HTR-8/SVneo (cell line): ENCODE data around the gene DCC.

Experiments used
- DNase-seq: peaks from one replicate; pipeline ENCODE4 v3.0.0; 2011; ENCODE audit warnings: low spot score, mixed read lengths; ENCODE audit not compliant: insufficient read length
- FAIRE-seq: peaks from 2 replicates; lab custom pipeline; 2011; peaks lifted over from hg19 to GRCh38; lab: Jason Lieb, UNC

The DCC gene

GRCh38 chr18:52657043-52657805 is 317.2 kb downstream of the DCC start:
- DNase-seq: no peak
- FAIRE-seq: no peak

- DNase-seq: no peak
- FAIRE-seq: no peak
These were observed 327.6 kb downstream of the DCC start for GRCh38 chr18:52667463-52668065.

- no peak for DNase-seq
- no peak for FAIRE-seq
These were observed 330.9 kb downstream of the DCC start for GRCh38 chr18:52670896-52671295.

- no peak for FAIRE-seq
- no peak for DNase-seq
These were observed 338.0 kb downstream of the DCC start for GRCh38 chr18:52678034-52678433.

GRCh38 chr18:52678551-52678950 is 338.6 kb downstream of the DCC start:
- DNase-seq (no peak), FAIRE-seq (no peak)

GRCh38 chr18:52679354-52679753 is 339.4 kb downstream of the DCC start:
- FAIRE-seq (no peak), DNase-seq (no peak)

GRCh38 chr18:52682260-52682659 is 342.3 kb downstream of the DCC start:
- DNase-seq (no peak), FAIRE-seq (no peak)

GRCh38 chr18:52685316-52685715 is 345.3 kb downstream of the DCC start:
- no peak for FAIRE-seq
- DNase-seq: no peak

- DNase-seq: no peak
- no peak for FAIRE-seq
These were observed 351.8 kb downstream of the DCC start for GRCh38 chr18:52691841-52692240.

- DNase-seq: no peak
- no peak for FAIRE-seq
These were observed 354.8 kb downstream of the DCC start for GRCh38 chr18:52694804-52695203.

- no peak for DNase-seq
- peak; percentile 36 for FAIRE-seq
These were observed 360.1 kb downstream of the DCC start for GRCh38 chr18:52700116-52700515.

- DNase-seq: no peak
- FAIRE-seq: no peak
These were observed 360.8 kb downstream of the DCC start for GRCh38 chr18:52700816-52701215.

- DNase-seq (no peak), FAIRE-seq (no peak)
These were observed 361.4 kb downstream of the DCC start for GRCh38 chr18:52701219-52701935.

- DNase-seq (no peak), FAIRE-seq (no peak)
These were observed 375.4 kb downstream of the DCC start for GRCh38 chr18:52715421-52715820.

- FAIRE-seq (no peak), DNase-seq (no peak)
These were observed 376.0 kb downstream of the DCC start for GRCh38 chr18:52715991-52716390.

- DNase-seq: no peak
- no peak for FAIRE-seq
These were observed 377.0 kb downstream of the DCC start for GRCh38 chr18:52716973-52717372.

GRCh38 chr18:52722904-52723303 is 382.9 kb downstream of the DCC start:
- no peak for FAIRE-seq
- DNase-seq: no peak

GRCh38 chr18:52723550-52723970 is 383.6 kb downstream of the DCC start:
- no peak for DNase-seq
- no peak for FAIRE-seq

- DNase-seq (no peak), FAIRE-seq (no peak)
These were observed 391.1 kb downstream of the DCC start for GRCh38 chr18:52730972-52731619.

GRCh38 chr18:52738946-52739345 is 398.9 kb downstream of the DCC start:
- DNase-seq (no peak), FAIRE-seq (no peak)

- DNase-seq (no peak), FAIRE-seq (no peak)
These were observed 407.0 kb downstream of the DCC start for GRCh38 chr18:52746986-52747385.
